Fibroblast of lung (primary cell): ENCODE data around the gene GOLGA3. TPM values are rescaled to one million over a fixed set of nuclear protein-coding genes. Genes with fewer than 3 reads are reported as not detected.

Experiments used
- DNase-seq, 2 donors: peaks; one replicate each; pipeline versions ENCODE4 v3.0.0 to v3.0.0-alpha.2; 2010; ENCODE audit warnings: low read depth in 2 of 2
- H2AFZ ChIP-seq: 2 replicates; pipeline ENCODE4 v1.5.1; 2012; ENCODE audit warnings: low read length, control low read depth, inconsistent platforms
- H3K27ac ChIP-seq: 2 replicates; pipeline ENCODE4 v1.5.1; 2011; ENCODE audit warnings: low read length, control low read depth; ENCODE audit not compliant: insufficient read depth
- H3K27me3 ChIP-seq: 2 replicates; pipeline ENCODE4 v1.5.1; 2011; ENCODE audit warnings: mild to moderate bottlenecking, low read length; ENCODE audit not compliant: control insufficient read depth, insufficient read depth
- H3K36me3 ChIP-seq: 2 replicates; pipeline ENCODE4 v1.5.1; 2011; ENCODE audit warnings: low read length; ENCODE audit not compliant: control insufficient read depth, insufficient read depth
- H3K4me1 ChIP-seq: 2 replicates; pipeline ENCODE4 v1.5.1; 2011; ENCODE audit warnings: low read length; ENCODE audit not compliant: control insufficient read depth, insufficient read depth; ENCODE audit errors: extremely low read depth
- H3K4me2 ChIP-seq: 2 replicates; pipeline ENCODE4 v1.5.1; 2011; ENCODE audit warnings: low read length, control low read depth; ENCODE audit not compliant: insufficient read depth; ENCODE audit errors: extremely low read depth
- H3K4me3 ChIP-seq, 4 experiments: fragments of 200-600 bp in 1 of 4; sonication (generic) in 1 of 4; replicated peaks in 1 of 4; 2 replicates each; pipeline ENCODE4 v1.5.1; 2011 to 2016; ENCODE audit warnings: low read length in 4 of 4, low read depth in 3 of 4, mild to moderate bottlenecking in 3 of 4, control low read depth in 2 of 4, inconsistent platforms in 1 of 4, mixed read lengths in 1 of 4; ENCODE audit not compliant: insufficient read depth in 1 of 4; ENCODE audit errors: control extremely low read depth in 1 of 4
- H3K79me2 ChIP-seq: 2 replicates; pipeline ENCODE4 v1.5.1; 2012; ENCODE audit warnings: mild to moderate bottlenecking, low read length, inconsistent platforms; ENCODE audit not compliant: control insufficient read depth, insufficient read depth
- H3K9ac ChIP-seq: 2 replicates; pipeline ENCODE4 v1.5.1; 2011; ENCODE audit warnings: mild to moderate bottlenecking, low read length, control low read depth; ENCODE audit not compliant: insufficient read depth
- H3K9me3 ChIP-seq: 2 replicates; pipeline ENCODE4 v1.5.1; 2012; ENCODE audit warnings: low read depth, low read length; ENCODE audit not compliant: control insufficient read depth, insufficient read depth
- H4K20me1 ChIP-seq: 2 replicates; pipeline ENCODE4 v1.5.1; 2011; ENCODE audit warnings: low read length; ENCODE audit not compliant: control insufficient read depth, insufficient read depth; ENCODE audit errors: extremely low read depth
- CTCF ChIP-seq, 2 donors: IDR thresholded peaks in 1 of 2; conservative IDR thresholded peaks in 1 of 2; 1 replicate in 1 of 2; 2 replicates in 1 of 2; pipeline ENCODE4 v1.5.1; 2011 to 2012; ENCODE audit warnings: low read length in 2 of 2, control low read depth in 1 of 2, inconsistent platforms in 1 of 2, low read depth in 1 of 2, mild to moderate bottlenecking in 1 of 2
- EZH2 ChIP-seq: IDR thresholded peaks from 2 replicates; pipeline ENCODE4 v1.5.1; 2012; ENCODE audit warnings: low read length, control low read depth, mild to moderate bottlenecking; ENCODE audit errors: missing control alignments
- polyA plus RNA-seq, 2 donors: library from polyadenylated mRNA; depleted of rRNA in 1 of 2; stranded (reverse) in 1 of 2; unstranded in 1 of 2; fragments of >200 nt; gene quantifications; 2 replicates each; pipeline ENCODE4 v1.2.1, GENCODE V29; 2011 to 2012; ENCODE audit warnings: missing spikeins in 1 of 2
- total RNA-seq: library from RNA; depleted of rRNA; stranded (reverse); fragments of >200 nt; gene quantifications from 2 replicates; pipeline ENCODE4 v1.2.1, GENCODE V29; 2014

GOLGA3 gene
- total and polyA plus RNA-seq, 2 donors (not counting 1 experiment from before 2014, with no cell fraction given) = 28.3 to 133 TPM

GRCh38 chr12:132743831-132744230, 84.8 kb downstream of the GOLGA3 start:
- no peak overlapping the region for H3K4me3 ChIP-seq
- no peak overlapping the region for H3K27ac ChIP-seq
- no peaks in the 10 kb centered on the region for H3K27me3 ChIP-seq
- no peaks in the 10 kb centered on the region for H3K4me1 ChIP-seq
- H3K9me3 ChIP-seq = no peaks in the 10 kb centered on the region
- H3K79me2 ChIP-seq = peaks cover 55% of the 10 kb centered on the region
- no peak for TF ChIP-seq EZH2
- no peak for TF ChIP-seq CTCF (conservative IDR thresholded peaks at IDR 0.05 in 1 of 2, IDR thresholded peaks at IDR 0.05 in 1 of 2; ENCODE audit: low read depth in 1 of 2, low read length in 2 of 2)
- no peak overlapping the region for H3K4me2 ChIP-seq
- no peak overlapping the region for H2AFZ ChIP-seq
- H4K20me1 ChIP-seq = no peaks in the 10 kb centered on the region
- no peak for DNase-seq
- no peak overlapping the region for H3K9ac ChIP-seq
- peaks cover 52% of the 10 kb centered on the region for H3K36me3 ChIP-seq

GRCh38 chr12:132741620-132742019, 87.0 kb downstream of the GOLGA3 start:
- Histone ChIP-seq H3K27me3 (no peaks in the 10 kb centered on the region), H3K9me3 (no peaks in the 10 kb centered on the region), H3K36me3 (peaks cover 43% of the 10 kb centered on the region), H3K4me3 (no peak overlapping the region), H2AFZ (no peak overlapping the region), H3K4me2 (no peak overlapping the region), H3K9ac (no peak overlapping the region), H3K4me1 (no peaks in the 10 kb centered on the region), H3K79me2 (peaks cover 38% of the 10 kb centered on the region), H4K20me1 (no peaks in the 10 kb centered on the region), H3K27ac (no peak overlapping the region)
- no peak for TF ChIP-seq CTCF (conservative IDR thresholded peaks at IDR 0.05 in 1 of 2, IDR thresholded peaks at IDR 0.05 in 1 of 2; ENCODE audit: low read depth in 1 of 2, low read length in 2 of 2)
- no peak for TF ChIP-seq EZH2
- no peak for DNase-seq

- no peak overlapping the region for H3K4me3 ChIP-seq
- no peaks in the 10 kb centered on the region for H3K4me1 ChIP-seq
- no peak overlapping the region for H2AFZ ChIP-seq
- H3K36me3 ChIP-seq = peaks cover 46% of the 10 kb centered on the region
- no peak for DNase-seq
- H3K4me2 ChIP-seq = no peak overlapping the region
- no peaks in the 10 kb centered on the region for H4K20me1 ChIP-seq
- no peaks in the 10 kb centered on the region for H3K9me3 ChIP-seq
- H3K27me3 ChIP-seq = no peaks in the 10 kb centered on the region
- TF ChIP-seq EZH2 (no peak), CTCF (conservative IDR thresholded peaks at IDR 0.05 in 1 of 2, IDR thresholded peaks at IDR 0.05 in 1 of 2; ENCODE audit: low read depth in 1 of 2, low read length in 2 of 2) (no peak)
- peaks cover 37% of the 10 kb centered on the region for H3K79me2 ChIP-seq
- H3K9ac ChIP-seq = no peak overlapping the region
- no peak overlapping the region for H3K27ac ChIP-seq
These were observed 88.0 kb downstream of the GOLGA3 start for GRCh38 chr12:132740652-132741051.
